Measurements from ENCODE around the gene ZBTB40.

Gene ZBTB40

GRCh38 chr1:22426781-22427180 lies 24.9 kb upstream of the ZBTB40 start (continued):
- no peak for TF ChIP-seq ZNF473 (tag by site-specific recombination; IDR thresholded peaks at IDR 0.05)

- ChIA-PET POLR2A (no interaction called here), CTCF (interaction anchor here (0.6 kb wide), 1 partner anchor 843 kb away, joined by 4 read pairs; no protein-coding TSS in a partner anchor)
- no peak overlapping the region for H3K4me3 ChIP-seq (ENCODE audit: low read depth, low read length)
- H3K36me3 ChIP-seq (ENCODE audit: control insufficient read depth in 2 of 2, insufficient read depth in 1 of 2, low read length in 2 of 2) = no peaks in the 10 kb centered on the region
- no peak overlapping the region for H3K27ac ChIP-seq (ENCODE audit: extremely low read depth, low read depth, low read length)
- no peaks in the 10 kb centered on the region for H3K9me3 ChIP-seq (ENCODE audit: control insufficient read depth, insufficient read depth, low read depth, low read length)
- peak; percentile 75; the same call in 1 of the 2 replicates for TF ChIP-seq ZNF76 (tag by site-specific recombination; IDR thresholded peaks at IDR 0.05; ENCODE audit: borderline replicate concordance, low read depth)
- no peak for TF ChIP-seq HOXA7 (CRISPR knock-in tag; IDR thresholded peaks at IDR 0.05; ENCODE audit: borderline replicate concordance)
- peak; percentile 14 for TF ChIP-seq SETDB1 (IDR thresholded peaks at IDR 0.05; ENCODE audit: insufficient read length, low read length)
- H3K4me1 ChIP-seq (ENCODE audit: control insufficient read depth, insufficient read depth, low read length) = no peaks in the 10 kb centered on the region
These were observed 23.0 kb upstream of the ZBTB40 start for GRCh38 chr1:22428672-22429071.

- Histone ChIP-seq H3K4me3 (ENCODE audit: low read depth, low read length) (no peak overlapping the region), H3K27ac (ENCODE audit: extremely low read depth, low read depth, low read length) (no peak overlapping the region), H3K9me3 (ENCODE audit: control insufficient read depth, insufficient read depth, low read depth, low read length) (no peaks in the 10 kb centered on the region), H3K36me3 (ENCODE audit: control insufficient read depth in 2 of 2, insufficient read depth in 1 of 2, low read length in 2 of 2) (no peaks in the 10 kb centered on the region), H3K4me1 (ENCODE audit: control insufficient read depth, insufficient read depth, low read length) (no peaks in the 10 kb centered on the region)
- TF ChIP-seq ZNF791 (tag by site-specific recombination; IDR thresholded peaks at IDR 0.05) = no peak
- TF ChIP-seq ZNF792 (tag by site-specific recombination; IDR thresholded peaks at IDR 0.05) = no peak
- no peak for TF ChIP-seq PRDM2 (tag by site-specific recombination; IDR thresholded peaks at IDR 0.05; ENCODE audit: borderline replicate concordance)
- TF ChIP-seq SP3 (tag by site-specific recombination; IDR thresholded peaks at IDR 0.05) = no peak
- TF ChIP-seq ZNF18 (tag by site-specific recombination; IDR thresholded peaks at IDR 0.05) = no peak
- no peak for TF ChIP-seq KLF16 (tag by site-specific recombination; IDR thresholded peaks at IDR 0.05)
- ChIA-PET CTCF (interaction anchor here (0.6 to 1.2 kb wide), 3 partner anchors 16 to 48 kb away, joined by 3 to 5 read pairs (median 3); no protein-coding TSS in a partner anchor), POLR2A (no interaction called here)
These were observed 19.7 kb upstream of the ZBTB40 start for GRCh38 chr1:22431965-22432364.

- Histone ChIP-seq H3K4me1 (ENCODE audit: control insufficient read depth, insufficient read depth, low read length) (no peaks in the 10 kb centered on the region), H3K4me3 (ENCODE audit: low read depth, low read length) (no peak overlapping the region), H3K9me3 (ENCODE audit: control insufficient read depth, insufficient read depth, low read depth, low read length) (no peaks in the 10 kb centered on the region), H3K27ac (ENCODE audit: extremely low read depth, low read depth, low read length) (no peak overlapping the region), H3K36me3 (ENCODE audit: control insufficient read depth in 2 of 2, insufficient read depth in 1 of 2, low read length in 2 of 2) (no peaks in the 10 kb centered on the region)
- TF ChIP-seq ZNF48 (tag by site-specific recombination; IDR thresholded peaks at IDR 0.05) (no peak), ZNF175 (tag by site-specific recombination; IDR thresholded peaks at IDR 0.05) (no peak), PRDM6 (tag by site-specific recombination; IDR thresholded peaks at IDR 0.05) (peak; percentile 27; the same call in 1 of the 2 replicates), ZNF561 (tag by site-specific recombination; IDR thresholded peaks at IDR 0.05; ENCODE audit: borderline replicate concordance) (no peak), HOXA7 (CRISPR knock-in tag; IDR thresholded peaks at IDR 0.05; ENCODE audit: borderline replicate concordance) (no peak), ZNF155 (tag by site-specific recombination; IDR thresholded peaks at IDR 0.05) (no peak)
- ChIA-PET CTCF (interaction anchor here (0.6 to 1.3 kb wide), 4 partner anchors 18 to 238 kb away, joined by 3 to 6 read pairs (median 3); no protein-coding TSS in a partner anchor), POLR2A (no interaction called here)
These were observed 16.9 kb upstream of the ZBTB40 start for GRCh38 chr1:22434717-22435116.
